Progenitor cell of endocrine pancreas (in vitro differentiated cells): ENCODE measurements around the gene NDUFS6. TPM values are rescaled to one million over a fixed set of nuclear protein-coding genes. Genes with fewer than 3 reads are reported as not detected.

Source experiments
- DNase-seq: peaks from one replicate; pipeline ENCODE4 v3.0.0; 2021; ENCODE audit warnings: low spot score; ENCODE audit not compliant: unreplicated experiment
- H3K27ac Mint-ChIP-seq: 2 replicates; pipeline ENCODE4 v1.8.0; 2021; ENCODE audit warnings: mild to moderate bottlenecking, moderate library complexity, mixed read lengths
- H3K27me3 Mint-ChIP-seq: 2 replicates; pipeline ENCODE4 v1.8.0; 2021; ENCODE audit warnings: mixed read lengths
- H3K36me3 Mint-ChIP-seq: 2 replicates; pipeline ENCODE4 v1.8.0; 2022; ENCODE audit warnings: mixed read lengths; ENCODE audit not compliant: insufficient read depth
- H3K4me1 Mint-ChIP-seq: 2 replicates; pipeline ENCODE4 v1.8.0; 2021; ENCODE audit warnings: low read depth, mixed read lengths
- H3K4me3 Mint-ChIP-seq: 2 replicates; pipeline ENCODE4 v1.8.0; 2021; ENCODE audit warnings: low read depth, mild to moderate bottlenecking, moderate library complexity, mixed read lengths
- H3K9me3 Mint-ChIP-seq: 2 replicates; pipeline ENCODE4 v1.8.0; 2021; ENCODE audit warnings: low read depth, mixed read lengths
- total RNA-seq: library from RNA; stranded (reverse); gene quantifications from 2 replicates; pipeline ENCODE4 v1.2.1, GENCODE V29; 2021
- TF ChIP-seq, protein P1 (sequence below): fragments of 200-600 bp; sonication (generic); IDR thresholded peaks from one replicate; pipeline ENCODE4 v1.5.0; 2021; ENCODE audit warnings: antibody characterized with exemption, mild to moderate bottlenecking; ENCODE audit not compliant: unreplicated experiment

Gene NDUFS6
- total RNA-seq, 1 donor from 2014 or later = 36.4 TPM

DNA sequence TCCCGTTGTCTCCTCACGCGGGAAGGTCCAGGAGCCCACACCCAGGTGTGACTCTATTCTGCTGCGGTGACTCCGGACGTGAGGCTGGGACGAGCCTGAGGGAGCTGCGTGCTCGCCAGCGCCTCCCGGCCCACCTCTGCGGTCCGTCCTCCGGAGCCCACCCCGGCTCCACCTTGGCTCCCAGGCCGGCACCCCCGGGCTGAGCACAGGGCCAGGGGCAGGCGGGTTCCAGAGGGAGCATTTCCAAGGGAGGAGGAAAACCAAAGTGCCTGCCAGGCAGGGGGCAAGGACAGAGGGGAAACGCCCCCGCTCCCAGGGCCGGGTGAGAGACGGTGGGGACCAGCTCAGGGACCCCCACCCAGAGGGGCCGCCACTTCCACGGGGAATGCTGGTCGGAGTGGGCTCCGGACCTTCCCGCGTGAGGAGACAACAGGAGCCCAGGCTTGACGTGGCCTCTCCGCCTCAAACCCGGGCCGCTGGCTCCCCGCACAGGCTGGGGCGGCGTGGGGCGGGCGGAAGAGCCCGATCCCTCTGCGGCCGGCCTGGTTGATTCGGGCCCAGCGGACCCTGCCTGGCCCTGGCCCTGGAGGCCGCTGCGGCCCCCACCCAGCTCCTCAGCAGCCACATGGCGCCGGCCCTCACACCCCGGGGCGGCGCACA, 55.5 kb downstream of the NDUFS6 start:
- no peak for DNase-seq
- H3K27ac Mint-ChIP-seq = no peak overlapping the region
- no peak overlapping the region for H3K4me3 Mint-ChIP-seq
- no peaks in the 10 kb centered on the region for H3K4me1 Mint-ChIP-seq
- H3K36me3 Mint-ChIP-seq = no peaks in the 10 kb centered on the region
- no peaks in the 10 kb centered on the region for H3K9me3 Mint-ChIP-seq
- peaks cover 38% of the 10 kb centered on the region for H3K27me3 Mint-ChIP-seq
- TF ChIP-seq, protein P1, sequence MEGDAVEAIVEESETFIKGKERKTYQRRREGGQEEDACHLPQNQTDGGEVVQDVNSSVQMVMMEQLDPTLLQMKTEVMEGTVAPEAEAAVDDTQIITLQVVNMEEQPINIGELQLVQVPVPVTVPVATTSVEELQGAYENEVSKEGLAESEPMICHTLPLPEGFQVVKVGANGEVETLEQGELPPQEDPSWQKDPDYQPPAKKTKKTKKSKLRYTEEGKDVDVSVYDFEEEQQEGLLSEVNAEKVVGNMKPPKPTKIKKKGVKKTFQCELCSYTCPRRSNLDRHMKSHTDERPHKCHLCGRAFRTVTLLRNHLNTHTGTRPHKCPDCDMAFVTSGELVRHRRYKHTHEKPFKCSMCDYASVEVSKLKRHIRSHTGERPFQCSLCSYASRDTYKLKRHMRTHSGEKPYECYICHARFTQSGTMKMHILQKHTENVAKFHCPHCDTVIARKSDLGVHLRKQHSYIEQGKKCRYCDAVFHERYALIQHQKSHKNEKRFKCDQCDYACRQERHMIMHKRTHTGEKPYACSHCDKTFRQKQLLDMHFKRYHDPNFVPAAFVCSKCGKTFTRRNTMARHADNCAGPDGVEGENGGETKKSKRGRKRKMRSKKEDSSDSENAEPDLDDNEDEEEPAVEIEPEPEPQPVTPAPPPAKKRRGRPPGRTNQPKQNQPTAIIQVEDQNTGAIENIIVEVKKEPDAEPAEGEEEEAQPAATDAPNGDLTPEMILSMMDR = no peak

DNA sequence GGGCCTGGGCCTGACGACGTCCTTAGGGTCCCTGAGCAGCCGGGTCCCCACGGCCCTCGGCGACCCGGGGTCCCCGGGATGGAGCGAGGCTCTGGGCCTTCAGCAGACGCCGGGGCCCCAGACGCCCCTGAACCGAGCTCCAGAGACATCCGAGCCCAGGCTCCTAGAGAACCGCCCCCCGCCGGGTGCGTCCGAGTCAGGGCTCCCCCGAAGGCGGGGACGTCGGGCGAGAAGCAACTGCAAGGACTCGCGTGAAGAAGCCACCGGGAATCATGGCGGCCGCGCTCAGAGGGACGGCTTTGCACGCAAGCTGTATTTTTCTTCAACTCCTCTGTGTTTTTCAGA, 56.0 kb downstream of the NDUFS6 start:
- Mint-ChIP-seq H3K27ac (no peak overlapping the region), H3K4me3 (no peak overlapping the region), H3K9me3 (no peaks in the 10 kb centered on the region), H3K36me3 (no peaks in the 10 kb centered on the region), H3K27me3 (peaks cover 38% of the 10 kb centered on the region), H3K4me1 (no peaks in the 10 kb centered on the region)
- DNase-seq = no peak
- TF ChIP-seq, protein P1 = no peak

DNA sequence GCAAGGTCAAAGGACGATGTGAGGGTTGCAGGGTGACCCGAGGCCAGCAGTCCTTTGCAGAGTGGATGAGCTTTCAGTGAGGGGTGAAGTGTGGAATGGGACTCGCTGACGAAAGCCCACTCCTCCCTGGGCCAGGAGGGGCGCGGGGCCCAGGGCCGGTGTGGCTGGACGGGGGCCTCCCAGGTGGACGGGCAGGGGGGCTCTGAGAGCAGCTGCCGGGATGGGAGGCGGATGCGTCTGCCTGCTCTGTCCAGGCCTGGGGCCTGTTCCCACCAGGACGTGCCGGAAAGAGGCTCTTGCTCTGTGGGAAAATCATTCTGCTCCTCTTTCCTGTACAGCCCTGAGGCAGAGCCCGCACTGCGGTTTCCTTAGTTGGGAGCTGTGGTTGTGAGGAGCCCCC, 57.2 kb downstream of the NDUFS6 start:
- H3K9me3 Mint-ChIP-seq = no peaks in the 10 kb centered on the region
- H3K27ac Mint-ChIP-seq = no peak overlapping the region
- peaks cover 38% of the 10 kb centered on the region for H3K27me3 Mint-ChIP-seq
- H3K4me1 Mint-ChIP-seq = no peaks in the 10 kb centered on the region
- H3K36me3 Mint-ChIP-seq = no peaks in the 10 kb centered on the region
- TF ChIP-seq, protein P1 = no peak
- no peak overlapping the region for H3K4me3 Mint-ChIP-seq
- DNase-seq = no peak

DNA sequence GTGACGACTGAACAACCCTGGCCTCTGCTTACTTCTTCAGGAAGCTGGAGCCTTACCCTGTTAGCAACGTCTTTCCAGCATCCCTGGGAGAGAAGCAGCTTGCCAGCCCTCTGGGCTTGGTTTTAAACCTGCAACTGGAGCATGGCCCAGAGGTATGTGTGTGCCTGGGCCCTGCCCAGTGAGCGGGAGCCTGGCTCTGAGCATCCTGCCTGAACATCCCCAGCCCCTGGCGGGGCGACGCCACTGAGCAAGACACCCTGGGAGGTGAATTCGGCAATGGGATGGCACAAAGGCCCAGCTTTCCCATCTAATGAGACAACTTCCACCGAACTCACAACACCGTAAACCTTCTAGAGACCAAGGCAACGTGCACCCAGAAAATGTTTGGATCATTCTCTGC, 57.9 kb downstream of the NDUFS6 start:
- Mint-ChIP-seq H3K27me3 (peaks cover 35% of the 10 kb centered on the region), H3K9me3 (no peaks in the 10 kb centered on the region), H3K4me3 (no peak overlapping the region), H3K27ac (no peak overlapping the region), H3K4me1 (no peaks in the 10 kb centered on the region), H3K36me3 (no peaks in the 10 kb centered on the region)
- TF ChIP-seq, protein P1 = no peak
- DNase-seq = no peak

DNA sequence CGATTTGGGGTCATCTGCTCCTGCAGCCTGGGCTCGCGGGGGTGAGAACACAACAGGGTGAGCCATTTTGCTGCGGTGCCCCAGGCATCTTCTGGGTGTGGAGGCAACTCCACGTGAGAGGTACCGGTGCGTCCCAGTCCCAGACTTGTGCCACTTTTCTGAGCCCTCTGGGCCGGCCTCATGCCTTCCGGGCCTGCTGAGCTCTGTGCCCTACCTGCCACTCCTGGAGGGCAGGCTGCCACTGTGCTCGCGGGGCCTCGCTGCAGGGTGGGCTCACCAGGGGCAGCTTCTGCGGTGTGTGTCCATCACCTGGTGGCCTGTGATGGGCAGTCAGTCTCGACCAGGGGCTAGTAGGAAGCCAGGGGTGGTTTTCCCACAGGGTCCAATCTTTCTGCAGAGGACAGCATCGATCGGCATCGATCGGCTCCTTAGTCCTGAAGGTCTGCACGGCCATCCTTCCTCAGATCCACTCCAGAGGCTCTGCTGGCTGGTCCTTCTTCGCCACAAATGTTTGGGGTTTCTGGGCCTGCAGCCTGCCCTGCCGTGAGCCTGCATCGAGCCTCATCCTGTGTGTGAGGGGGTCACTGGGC, 58.9 kb downstream of the NDUFS6 start:
- H3K9me3 Mint-ChIP-seq = no peaks in the 10 kb centered on the region
- no peak overlapping the region for H3K4me3 Mint-ChIP-seq

More for the DNA sequence above, 58.9 kb downstream of the NDUFS6 start:
- DNase-seq = no peak
- H3K27me3 Mint-ChIP-seq = peaks cover 37% of the 10 kb centered on the region
- H3K27ac Mint-ChIP-seq = no peak overlapping the region
- H3K4me1 Mint-ChIP-seq = no peaks in the 10 kb centered on the region
- TF ChIP-seq, protein P1 = no peak
- H3K36me3 Mint-ChIP-seq = no peaks in the 10 kb centered on the region
